HCT116 (cell line): ENCODE results near the gene TRDN.

Source experiments
- ATF3 ChIP-seq: IDR thresholded peaks from 2 replicates; pipeline ENCODE4 v1.6.1; 2012
- CTCF ChIP-seq, 3 experiments: fragments of 200-600 bp in 1 of 3; sonication (generic) in 1 of 3; IDR thresholded peaks in 2 of 3; conservative IDR thresholded peaks in 1 of 3; 2 replicates each; pipeline ENCODE4 v1.5.1; 2012 to 2017; ENCODE audit warnings: low read depth in 2 of 3, low read length in 2 of 3, antibody characterized with exemption in 1 of 3, borderline replicate concordance in 1 of 3, control low read depth in 1 of 3, mild to moderate bottlenecking in 1 of 3, mixed read lengths in 1 of 3, mixed run types in 1 of 3, moderate library complexity in 1 of 3; ENCODE audit not compliant: insufficient read depth in 1 of 3
- EGR1 ChIP-seq: IDR thresholded peaks from 2 replicates; pipeline ENCODE4 v1.6.1; 2012; ENCODE audit warnings: low read depth
- EZH2 ChIP-seq: fragments of 200-600 bp; sonication (generic); IDR thresholded peaks from 2 replicates; pipeline ENCODE4 v1.6.1; 2017; ENCODE audit warnings: antibody characterized with exemption, mixed run types
- EZH2phosphoT487 ChIP-seq: fragments of 200-600 bp; IDR thresholded peaks from 2 replicates; pipeline ENCODE4 v1.6.1; 2018; ENCODE audit warnings: antibody characterized with exemption, borderline replicate concordance
- FOSL1 ChIP-seq: IDR thresholded peaks from 2 replicates; pipeline ENCODE4 v1.6.1; 2012; ENCODE audit warnings: low read depth
- JUND ChIP-seq: IDR thresholded peaks from 2 replicates; pipeline ENCODE4 v1.6.1; 2012
- MAX ChIP-seq: IDR thresholded peaks from 2 replicates; pipeline ENCODE4 v1.6.1; 2012
- POLR2A ChIP-seq: IDR thresholded peaks from 2 replicates; pipeline ENCODE4 v1.7.0; 2011; ENCODE audit warnings: borderline replicate concordance; ENCODE audit not compliant: insufficient read depth, insufficient read length; ENCODE audit errors: extremely low read depth
- POLR2AphosphoS5 ChIP-seq: IDR thresholded peaks from 2 replicates; pipeline ENCODE4 v1.6.1; 2011; ENCODE audit warnings: mild to moderate bottlenecking, low read depth, low read length, moderate library complexity
- REST ChIP-seq: IDR thresholded peaks from 2 replicates; pipeline ENCODE4 v1.6.1; 2012; ENCODE audit warnings: low read depth
- SIN3A ChIP-seq: IDR thresholded peaks from 2 replicates; pipeline ENCODE4 v1.6.1; 2012; ENCODE audit warnings: low read depth
- ZFX ChIP-seq: fragments of 450-650 bp; IDR thresholded peaks from 2 replicates; pipeline ENCODE4 v1.6.1; 2017

GRCh38 chr6:123619156-123619555 lies 17.6 kb downstream of the TRDN start:
- TF ChIP-seq CTCF (IDR thresholded peaks at IDR 0.05 in 2 of 3, conservative IDR thresholded peaks at IDR 0.05 in 1 of 3; ENCODE audit: borderline replicate concordance in 1 of 3, insufficient read depth in 1 of 3, low read depth in 2 of 3, low read length in 2 of 3) (no peak), REST (no peak), POLR2AphosphoS5 (no peak), SIN3A (no peak), POLR2A (no peak), MAX (no peak), EGR1 (no peak), JUND (no peak), EZH2 (no peak), EZH2phosphoT487 (no peak), FOSL1 (no peak), ATF3 (no peak), ZFX (no peak)
